ENCODE results near the gene NLRP1. TPM values are rescaled to one million over a fixed set of nuclear protein-coding genes. Genes with fewer than 3 reads are reported as not detected.

The NLRP1 gene
- total and polyA plus RNA-seq, 2 of the 13 experiments (the other 11 are each of a cell fraction or from before 2014, with no cell fraction given), result 3.4 to 3.7 TPM

DNA sequence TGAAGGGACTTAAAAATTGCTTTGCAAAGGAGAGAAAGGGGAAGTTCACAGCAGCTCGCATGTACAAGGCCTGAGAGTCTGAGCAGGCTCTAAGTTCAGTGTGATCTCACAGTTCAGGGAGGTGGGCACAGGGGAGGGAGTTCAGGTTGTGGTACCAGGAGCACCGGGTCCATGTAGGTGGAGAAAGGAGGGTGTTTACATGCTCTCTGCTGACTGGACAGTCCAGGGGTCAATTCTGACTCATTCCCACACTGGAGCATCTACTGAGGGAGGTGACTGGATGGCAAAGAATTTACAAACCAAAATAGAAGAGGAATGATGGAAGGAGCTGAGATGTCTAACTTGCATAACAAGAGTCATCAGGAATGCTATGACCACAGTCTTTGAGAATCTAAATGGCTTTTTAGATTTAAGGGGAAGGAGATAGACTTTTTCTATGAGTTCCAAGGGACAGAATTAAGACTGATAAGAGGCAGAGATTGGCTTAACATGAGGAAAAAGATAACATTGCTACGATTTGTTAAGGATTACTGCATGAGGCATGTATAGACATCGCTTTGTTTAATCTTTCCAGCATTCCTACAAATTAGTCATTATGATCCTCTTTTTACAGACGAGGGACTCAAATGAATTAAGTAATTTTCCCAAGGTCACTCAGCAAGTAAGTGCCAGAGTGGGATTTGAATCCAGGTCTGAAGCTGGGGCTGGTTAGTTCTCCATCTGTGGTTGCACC lies 68.1 kb downstream of the NLRP1 start (continued):
- TF ChIP-seq E2F5 (CRISPR knock-in tag; conservative IDR thresholded peaks at IDR 0.05), result no peak
- TF ChIP-seq KIAA2018 (CRISPR knock-in tag; IDR thresholded peaks at IDR 0.05; ENCODE audit: borderline replicate concordance), result no peak
- TF ChIP-seq TIGD3 (CRISPR knock-in tag; IDR thresholded peaks at IDR 0.05; ENCODE audit: borderline replicate concordance), result no peak
- TF ChIP-seq CENPX (CRISPR knock-in tag; IDR thresholded peaks at IDR 0.05), result no peak
- TF ChIP-seq ZNF296 (CRISPR knock-in tag; conservative IDR thresholded peaks at IDR 0.05), result no peak
- peak; percentile 86 for TF ChIP-seq SNAPC2 (CRISPR knock-in tag; IDR thresholded peaks at IDR 0.05)
- TF ChIP-seq NFE2L2 (IDR thresholded peaks at IDR 0.05; ENCODE audit: low read length), result no peak
- no peak for TF ChIP-seq ZBTB33 (CRISPR knock-in tag; IDR thresholded peaks at IDR 0.05)
- no peak for TF ChIP-seq POLR2G (IDR thresholded peaks at IDR 0.05; ENCODE audit: low read depth, low read length)
- TF ChIP-seq NCOA5 (CRISPR knock-in tag; IDR thresholded peaks at IDR 0.05), result no peak
- no peak for TF ChIP-seq ZKSCAN1 (IDR thresholded peaks at IDR 0.05; ENCODE audit: low read length)
- TF ChIP-seq, protein P1, sequence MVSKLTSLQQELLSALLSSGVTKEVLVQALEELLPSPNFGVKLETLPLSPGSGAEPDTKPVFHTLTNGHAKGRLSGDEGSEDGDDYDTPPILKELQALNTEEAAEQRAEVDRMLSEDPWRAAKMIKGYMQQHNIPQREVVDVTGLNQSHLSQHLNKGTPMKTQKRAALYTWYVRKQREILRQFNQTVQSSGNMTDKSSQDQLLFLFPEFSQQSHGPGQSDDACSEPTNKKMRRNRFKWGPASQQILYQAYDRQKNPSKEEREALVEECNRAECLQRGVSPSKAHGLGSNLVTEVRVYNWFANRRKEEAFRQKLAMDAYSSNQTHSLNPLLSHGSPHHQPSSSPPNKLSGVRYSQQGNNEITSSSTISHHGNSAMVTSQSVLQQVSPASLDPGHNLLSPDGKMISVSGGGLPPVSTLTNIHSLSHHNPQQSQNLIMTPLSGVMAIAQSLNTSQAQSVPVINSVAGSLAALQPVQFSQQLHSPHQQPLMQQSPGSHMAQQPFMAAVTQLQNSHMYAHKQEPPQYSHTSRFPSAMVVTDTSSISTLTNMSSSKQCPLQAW (CRISPR knock-in tag; IDR thresholded peaks at IDR 0.05), result 0 out of 2 replicates have a peak, but pooled peaks have one; percentile 40
- TF ChIP-seq ZC3H13 (CRISPR knock-in tag; IDR thresholded peaks at IDR 0.05), result no peak
- no peak for TF ChIP-seq ZNF83 (CRISPR knock-in tag; IDR thresholded peaks at IDR 0.05; ENCODE audit: borderline replicate concordance)
- TF ChIP-seq FOXM1 (CRISPR knock-in tag; IDR thresholded peaks at IDR 0.05), result no peak

Measured in HepG2 (cell line).